Globus pallidus (tissue), 1 donor: ENCODE data around the gene TMEM135.
"Not testable (repeated sequence)": the region's sequence is repeated elsewhere in the genome, so short reads cannot be mapped to it uniquely, and the experiment has no call there.

Source experiments
- DNase-seq: peaks from one replicate; pipeline ENCODE4 v3.0.0-alpha.2; 2015; ENCODE audit warnings: low spot score

The TMEM135 gene

DNA sequence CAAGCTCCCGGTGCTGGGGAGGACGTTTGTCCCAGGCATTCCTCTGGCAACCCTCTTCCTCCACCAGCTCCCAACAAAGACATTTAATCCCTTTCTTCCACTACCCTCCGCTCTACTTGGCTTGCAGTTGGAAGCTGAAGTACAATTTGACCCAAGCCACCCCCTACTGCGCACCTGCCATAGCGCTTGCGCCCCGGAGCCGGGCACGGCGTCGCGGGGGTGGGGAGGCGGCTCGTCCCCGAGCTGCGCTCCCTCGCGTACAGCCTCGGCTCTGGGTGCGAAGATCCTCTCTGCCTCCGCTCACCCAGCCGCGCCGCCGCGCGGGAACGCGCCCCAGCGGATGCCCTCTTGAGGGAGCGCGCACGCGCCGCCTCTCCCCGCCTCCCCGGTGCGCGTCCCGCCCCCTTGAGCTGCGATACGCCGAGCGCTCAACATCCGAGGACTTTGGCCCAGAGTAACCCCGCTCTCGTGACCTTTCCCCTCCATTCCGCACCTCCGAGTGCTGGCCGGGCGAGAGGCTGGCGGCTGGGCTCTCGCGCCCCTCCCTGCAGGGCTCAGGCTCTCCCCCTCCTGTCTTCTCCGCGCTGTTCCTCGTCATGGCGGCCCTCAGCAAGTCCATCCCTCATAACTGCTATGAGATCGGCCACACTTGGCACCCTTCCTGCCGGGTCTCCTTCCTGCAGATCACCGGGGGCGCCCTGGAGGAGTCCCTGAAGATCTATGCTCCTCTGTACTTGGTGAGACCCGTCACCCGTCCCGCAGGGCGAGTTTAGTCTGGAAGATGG is at the start of gene TMEM135:
Gene TMEM135 (plus strand): TSS at position 485 of the 785 bp plus-strand sequence. CDS start 112 bp downstream, at position 597.
- peak; percentile 95 for DNase-seq

- no peak for DNase-seq
Observed at GRCh38 chr11:86988351-86988881, 49.3 kb upstream of the TMEM135 start.

GRCh38 chr11:86990031-86990430 is 47.7 kb upstream of the TMEM135 start:
- no peak for DNase-seq

DNA sequence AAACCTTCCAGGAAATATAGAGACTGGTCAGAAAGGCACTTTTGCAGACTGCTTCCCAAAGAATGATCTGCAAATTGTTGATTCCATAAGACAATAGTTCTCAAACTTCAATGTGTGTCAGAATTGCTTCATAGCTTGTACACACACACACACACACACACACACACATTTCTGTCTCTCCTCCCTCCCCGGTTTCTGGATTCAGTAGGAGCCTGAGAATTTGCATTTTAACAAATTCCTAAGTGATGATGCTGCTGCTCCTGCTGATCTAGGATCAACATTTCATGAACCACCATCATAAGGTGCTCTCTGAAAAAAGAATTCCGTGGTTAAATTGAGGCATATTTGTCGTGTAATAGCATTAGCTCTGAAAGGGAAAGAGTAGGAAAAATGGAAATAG is 47.2 kb upstream of the TMEM135 start:
- DNase-seq = no peak

DNA sequence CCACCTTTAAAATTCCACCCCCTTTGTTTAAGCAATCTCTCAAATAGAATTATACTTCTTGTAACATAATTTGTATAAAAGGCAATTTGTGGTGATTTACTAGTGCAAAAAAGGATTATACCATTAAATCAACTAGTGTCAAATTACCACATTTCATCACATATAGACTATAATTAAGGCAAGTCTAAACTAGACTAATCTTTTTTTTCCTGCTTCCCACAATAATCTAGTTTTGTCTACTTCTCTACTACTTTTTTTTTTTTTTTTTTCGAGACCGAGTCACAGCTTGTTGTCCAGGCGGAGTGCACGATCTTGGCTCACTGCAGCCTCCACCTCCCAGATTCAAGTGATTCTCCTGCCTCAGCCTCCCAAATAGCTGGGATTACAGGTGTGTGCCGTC is 46.4 kb upstream of the TMEM135 start:
- no peak for DNase-seq

- DNase-seq = not testable (repeated sequence)
Observed at GRCh38 chr11:86992340-86992739, 45.4 kb upstream of the TMEM135 start.

GRCh38 chr11:86993031-86993430 is 44.7 kb upstream of the TMEM135 start:
- no peak for DNase-seq

GRCh38 chr11:86996953-86997570 is 40.7 kb upstream of the TMEM135 start:
- no peak for DNase-seq

DNA sequence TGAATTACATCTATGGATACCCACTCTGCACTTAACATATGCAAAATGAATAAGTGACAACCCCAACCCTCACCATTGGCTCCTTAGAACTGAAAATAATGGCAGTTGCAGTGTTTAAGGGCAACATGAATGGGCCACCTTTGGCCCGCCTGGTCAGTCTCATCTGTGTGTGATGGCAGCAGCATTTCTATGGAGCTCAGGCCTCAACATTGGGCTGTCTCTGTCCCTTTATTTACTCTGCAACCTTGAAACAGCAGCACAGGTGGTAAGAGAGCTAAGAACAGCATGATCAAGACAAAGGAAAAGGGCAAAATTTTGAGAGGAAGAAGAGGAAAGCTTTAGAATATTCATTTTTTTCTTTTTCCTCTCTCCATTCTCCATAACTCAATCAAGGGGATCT is 38.3 kb upstream of the TMEM135 start:
- no peak for DNase-seq

GRCh38 chr11:86999859-87000753 is 37.6 kb upstream of the TMEM135 start:
- no peak for DNase-seq

DNA sequence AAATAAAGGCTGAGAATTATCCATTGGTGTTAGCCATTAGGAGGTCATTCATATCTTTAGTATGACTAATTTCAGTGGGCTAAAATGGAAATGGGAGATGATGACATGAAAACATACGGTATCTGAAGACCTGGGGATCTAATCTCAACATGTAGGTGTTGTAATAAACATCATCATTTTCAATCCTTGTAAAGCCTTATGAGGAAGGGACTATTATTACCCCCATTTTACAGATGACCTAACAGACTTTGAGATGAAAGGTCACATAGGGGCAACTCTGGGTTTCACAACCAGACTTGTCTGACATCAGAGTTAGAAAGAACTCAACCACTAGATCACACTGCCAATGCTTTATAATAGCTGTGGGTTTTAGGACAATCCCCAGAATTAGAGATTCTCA is 34.8 kb upstream of the TMEM135 start:
- no peak for DNase-seq

DNA sequence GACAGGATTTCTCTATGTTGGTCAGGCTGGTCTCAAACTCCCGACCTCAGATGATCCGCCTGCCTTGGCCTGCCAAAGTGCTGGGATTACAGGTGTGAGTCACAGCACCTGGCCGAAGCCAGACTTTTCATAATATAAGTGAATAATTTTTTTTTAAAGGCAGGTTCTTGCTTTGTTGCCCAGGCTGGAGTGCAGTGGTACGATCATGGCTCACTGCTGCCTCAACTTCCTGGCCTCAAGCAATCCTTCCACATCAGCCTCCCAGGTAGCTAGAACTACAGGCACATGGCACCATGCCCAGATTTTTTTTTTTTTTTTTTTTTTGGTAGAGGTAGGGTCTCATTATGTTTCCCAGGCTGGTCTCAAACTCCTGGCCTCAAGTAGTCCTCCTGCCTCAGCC is 33.5 kb upstream of the TMEM135 start:
- not testable (repeated sequence) for DNase-seq

DNA sequence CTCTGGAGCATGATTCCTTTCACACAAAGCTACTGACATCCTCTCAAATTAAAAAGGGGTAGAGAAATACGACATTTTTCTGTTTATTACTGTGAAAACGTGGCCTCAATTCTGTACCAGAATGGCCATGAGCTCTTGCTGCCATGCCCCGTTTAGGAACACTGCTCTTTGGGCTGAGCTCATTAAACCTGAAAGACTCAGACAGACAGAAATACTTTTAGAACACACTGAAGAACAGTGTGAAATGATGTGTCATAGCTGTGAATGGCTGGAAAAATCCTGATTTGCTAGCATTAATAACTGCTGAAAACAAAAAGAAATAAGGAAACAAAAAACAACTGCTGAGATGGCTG is 32.2 kb upstream of the TMEM135 start:
- DNase-seq = no peak

DNA sequence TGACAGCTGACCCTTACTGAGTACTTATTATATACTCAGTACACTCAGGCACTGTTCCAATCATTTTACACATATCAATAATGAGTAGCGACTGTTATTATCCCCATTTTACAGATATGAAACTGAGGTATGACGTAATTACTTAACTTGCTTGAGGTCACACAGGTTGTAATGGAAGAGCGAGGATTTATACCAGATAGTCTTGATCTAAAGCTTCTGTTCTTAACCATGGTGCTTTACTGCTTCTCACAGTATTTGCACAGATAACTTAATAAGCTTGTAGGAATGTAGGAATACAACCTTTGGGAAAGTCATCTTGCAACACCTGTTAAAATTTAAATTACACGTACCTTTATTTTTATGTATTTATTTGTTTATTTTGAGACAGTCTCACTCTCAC is 31.7 kb upstream of the TMEM135 start:
- no peak for DNase-seq

DNA sequence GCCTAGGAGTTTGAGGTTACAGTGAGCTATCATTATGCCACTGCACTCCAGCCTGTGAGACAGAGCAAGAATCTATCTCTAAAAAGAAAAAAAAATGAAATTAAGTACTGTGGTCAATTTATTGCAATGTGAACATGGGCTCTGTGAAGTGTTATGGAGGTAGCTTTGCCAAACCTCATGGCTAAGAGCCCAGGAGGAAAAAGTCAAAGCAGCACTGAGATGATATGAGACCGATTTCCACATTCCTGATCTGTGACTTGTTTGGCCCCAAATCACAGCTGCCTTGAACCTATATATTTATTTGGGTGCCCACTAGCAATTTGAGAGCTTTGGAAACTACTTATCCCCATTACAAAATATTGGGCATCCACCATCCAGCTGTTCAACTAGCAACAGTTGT is 29.8 kb upstream of the TMEM135 start:
- DNase-seq = no peak

GRCh38 chr11:87012089-87012488 is 25.6 kb upstream of the TMEM135 start:
- DNase-seq = no peak

- DNase-seq = no peak
Observed at GRCh38 chr11:87012673-87013072, 25.1 kb upstream of the TMEM135 start.

DNA sequence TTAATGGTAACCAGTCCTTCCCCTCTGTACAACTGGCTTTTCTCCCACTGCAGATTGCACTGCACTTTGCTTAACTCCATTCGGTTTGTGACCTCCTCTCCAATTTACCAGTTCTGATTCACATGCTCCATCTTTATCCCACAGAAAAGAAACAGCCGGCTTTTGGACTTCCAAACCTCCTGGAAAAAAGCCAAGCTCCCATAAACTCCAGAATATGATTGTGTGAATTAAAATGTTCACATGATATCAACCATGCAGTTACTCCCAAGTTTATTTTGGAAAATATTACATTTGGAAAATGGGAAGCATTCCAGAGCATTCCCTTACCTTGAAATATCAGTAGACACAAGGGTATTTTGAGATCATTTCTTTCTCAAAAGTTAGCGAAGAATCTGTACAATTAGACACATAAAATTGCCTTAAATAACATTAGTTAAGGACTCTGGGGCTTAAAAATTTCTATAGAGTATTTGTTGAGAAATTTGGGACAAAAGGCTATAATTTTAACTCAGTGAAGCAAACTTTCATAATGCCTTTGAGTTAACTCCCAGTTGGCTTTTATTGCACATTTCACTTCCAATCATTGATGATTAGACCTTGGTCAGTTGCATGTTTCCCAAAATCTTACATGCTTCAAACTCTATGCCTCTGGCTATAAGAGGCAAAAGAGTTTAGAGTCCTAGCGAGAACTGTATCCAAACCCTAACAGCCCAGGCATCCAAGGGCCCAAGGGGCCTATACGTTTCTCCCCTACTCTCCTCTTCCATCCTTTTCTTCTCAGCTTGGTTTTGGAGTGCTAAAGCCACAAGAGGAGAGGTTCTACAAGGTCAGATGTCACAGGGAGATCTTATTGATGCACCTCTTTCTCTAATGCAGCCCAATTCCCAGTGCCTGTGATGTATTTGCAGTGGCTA is 23.6 kb upstream of the TMEM135 start:
- DNase-seq = no peak

DNA sequence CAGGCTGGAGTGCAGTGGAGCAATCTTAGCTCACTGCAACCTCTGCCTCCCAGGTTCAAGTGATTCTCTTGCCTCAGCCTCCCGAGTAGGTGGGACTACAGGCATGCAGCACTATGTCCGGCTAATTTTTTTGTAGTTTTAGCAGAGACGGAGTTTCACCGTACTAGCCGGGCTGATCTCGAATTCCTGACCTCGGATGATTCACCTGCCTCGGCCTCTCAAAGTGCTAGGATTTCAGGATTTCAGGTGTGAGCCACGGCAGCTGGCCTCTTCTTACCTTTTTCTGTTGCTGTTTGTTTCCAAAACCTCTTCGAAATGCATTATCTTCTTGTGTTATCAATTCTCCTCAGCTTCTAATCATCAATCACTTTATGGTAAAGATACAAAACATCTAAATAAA is 22.1 kb upstream of the TMEM135 start:
- no peak for DNase-seq

- DNase-seq = no peak
Observed at GRCh38 chr11:87019613-87020271, 18.0 kb upstream of the TMEM135 start.

DNA sequence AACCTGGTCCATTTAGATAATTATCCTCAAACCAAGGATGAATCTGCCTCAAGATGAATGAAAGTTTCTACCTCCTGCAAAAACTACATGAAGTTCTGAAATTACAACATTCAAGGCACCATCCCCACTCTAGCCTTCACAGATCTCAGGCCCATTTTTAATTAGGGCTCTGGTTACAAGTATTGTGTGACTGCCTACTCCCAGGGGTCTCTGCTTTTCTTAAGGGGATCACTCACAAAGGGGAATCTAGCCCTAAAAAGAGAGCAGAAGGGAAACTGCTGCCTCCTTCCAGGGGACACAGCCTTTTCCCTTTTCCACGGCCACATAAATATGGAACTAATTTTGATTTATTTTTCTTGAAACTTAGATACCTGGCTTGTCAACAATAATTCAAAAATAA is 17.4 kb upstream of the TMEM135 start:
- DNase-seq = no peak
